Loucy (cell line): Measurements from ENCODE around the gene CCDC73.

ENCODE experiments used
- H2AFZ ChIP-seq: fragments of 200-600 bp; sonication (generic); 2 replicates; pipeline ENCODE4 v1.6.0; 2016; ENCODE audit warnings: antibody characterized with exemption, mild to moderate bottlenecking, low read length, moderate library complexity
- H3F3A ChIP-seq: fragments of 200-600 bp; 2 replicates; pipeline ENCODE4 v1.6.0; 2016; ENCODE audit warnings: antibody characterized with exemption, low read depth, mild to moderate bottlenecking
- H3K27me3 ChIP-seq: fragments of 200-600 bp; sonication (generic); 2 replicates; pipeline ENCODE4 v1.6.1; 2014; ENCODE audit warnings: low read length, mild to moderate bottlenecking; ENCODE audit not compliant: insufficient read depth, poor library complexity, severe bottlenecking
- H3K36me3 ChIP-seq: fragments of 200-600 bp; sonication (generic); 2 replicates; pipeline ENCODE4 v1.6.1; 2016; ENCODE audit warnings: low read length; ENCODE audit not compliant: insufficient read depth
- H3K4me1 ChIP-seq: fragments of 200-600 bp; sonication (generic); 2 replicates; pipeline ENCODE4 v1.5.1; 2014; ENCODE audit warnings: low read length, mild to moderate bottlenecking; ENCODE audit not compliant: insufficient read depth, poor library complexity, severe bottlenecking
- H3K4me2 ChIP-seq: fragments of 200-600 bp; sonication (generic); 2 replicates; pipeline ENCODE4 v1.6.0; 2014; ENCODE audit warnings: antibody characterized with exemption, low read length, low read depth, mild to moderate bottlenecking; ENCODE audit not compliant: poor library complexity, severe bottlenecking
- H3K4me3 ChIP-seq: fragments of 200-600 bp; sonication (generic); 2 replicates; pipeline ENCODE4 v1.5.1; 2014; ENCODE audit warnings: low read length, mild to moderate bottlenecking, mixed read lengths; ENCODE audit not compliant: poor library complexity, severe bottlenecking
- H3K79me2 ChIP-seq: fragments of 200-600 bp; sonication (generic); 2 replicates; pipeline ENCODE4 v1.6.1; 2014; ENCODE audit warnings: low read length; ENCODE audit not compliant: insufficient read depth
- H3K9ac ChIP-seq: fragments of 200-600 bp; sonication (generic); 2 replicates; pipeline ENCODE4 v1.6.0; 2014; ENCODE audit warnings: mild to moderate bottlenecking, low read depth, low read length, moderate library complexity; ENCODE audit not compliant: poor library complexity, severe bottlenecking
- H3K9me2 ChIP-seq: fragments of 200-600 bp; sonication (generic); replicated peaks from 2 replicates; pipeline ENCODE4 v1.6.1; 2016; ENCODE audit warnings: low read depth, low read length, mixed read lengths
- H3K9me3 ChIP-seq: fragments of 200-600 bp; sonication (generic); 2 replicates; pipeline ENCODE4 v1.6.1; 2014; ENCODE audit warnings: mild to moderate bottlenecking, antibody characterized with exemption, low read length, low read depth; ENCODE audit not compliant: insufficient read depth
- H4K20me1 ChIP-seq: fragments of 200-600 bp; sonication (generic); 2 replicates; pipeline ENCODE4 v1.6.0; 2014; ENCODE audit warnings: antibody characterized with exemption, low read length, mild to moderate bottlenecking; ENCODE audit not compliant: insufficient read depth, poor library complexity, severe bottlenecking
- EZH2phosphoT487 ChIP-seq: fragments of 200-600 bp; IDR thresholded peaks from 2 replicates; pipeline ENCODE4 v1.6.1; 2018; ENCODE audit warnings: antibody characterized with exemption, mild to moderate bottlenecking, moderate library complexity, borderline replicate concordance
- TF ChIP-seq, protein P1 (sequence below): fragments of 200-600 bp; sonication (generic); conservative IDR thresholded peaks from 2 replicates; pipeline ENCODE4 v1.5.1; 2014; ENCODE audit warnings: mild to moderate bottlenecking, antibody characterized with exemption, low read length

Gene CCDC73

DNA sequence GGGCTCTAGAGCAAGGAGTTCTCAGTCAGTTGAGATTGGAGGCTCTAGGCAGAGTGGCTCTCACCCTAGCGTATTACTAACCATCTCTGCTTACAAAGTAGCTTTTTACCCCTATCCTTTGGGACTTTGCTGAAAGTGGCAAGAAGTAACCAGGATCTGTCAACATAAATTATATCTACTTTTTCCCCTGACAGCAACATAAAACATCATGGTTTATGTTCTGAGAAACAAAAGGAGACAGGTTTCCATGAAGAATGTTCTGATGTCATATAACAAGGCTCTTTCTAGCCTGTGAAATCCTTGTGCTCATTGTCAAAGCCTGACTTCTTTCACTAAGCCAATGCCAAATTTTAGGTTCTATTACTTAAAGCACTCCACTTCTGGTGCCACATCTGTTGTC, 218.0 kb downstream of the CCDC73 start:
- H3K27me3 ChIP-seq = no peaks in the 10 kb centered on the region
- no peaks in the 10 kb centered on the region for H3F3A ChIP-seq
- no peak overlapping the region for H3K4me2 ChIP-seq
- H3K4me3 ChIP-seq = no peak overlapping the region
- peaks cover 12% of the 10 kb centered on the region for H3K4me1 ChIP-seq
- H3K9ac ChIP-seq = no peak overlapping the region
- no peaks in the 10 kb centered on the region for H3K9me2 ChIP-seq
- no peaks in the 10 kb centered on the region for H3K36me3 ChIP-seq
- H3K79me2 ChIP-seq = no peaks in the 10 kb centered on the region
- H3K9me3 ChIP-seq = no peaks in the 10 kb centered on the region
- no peaks in the 10 kb centered on the region for H4K20me1 ChIP-seq
- TF ChIP-seq, protein P1, sequence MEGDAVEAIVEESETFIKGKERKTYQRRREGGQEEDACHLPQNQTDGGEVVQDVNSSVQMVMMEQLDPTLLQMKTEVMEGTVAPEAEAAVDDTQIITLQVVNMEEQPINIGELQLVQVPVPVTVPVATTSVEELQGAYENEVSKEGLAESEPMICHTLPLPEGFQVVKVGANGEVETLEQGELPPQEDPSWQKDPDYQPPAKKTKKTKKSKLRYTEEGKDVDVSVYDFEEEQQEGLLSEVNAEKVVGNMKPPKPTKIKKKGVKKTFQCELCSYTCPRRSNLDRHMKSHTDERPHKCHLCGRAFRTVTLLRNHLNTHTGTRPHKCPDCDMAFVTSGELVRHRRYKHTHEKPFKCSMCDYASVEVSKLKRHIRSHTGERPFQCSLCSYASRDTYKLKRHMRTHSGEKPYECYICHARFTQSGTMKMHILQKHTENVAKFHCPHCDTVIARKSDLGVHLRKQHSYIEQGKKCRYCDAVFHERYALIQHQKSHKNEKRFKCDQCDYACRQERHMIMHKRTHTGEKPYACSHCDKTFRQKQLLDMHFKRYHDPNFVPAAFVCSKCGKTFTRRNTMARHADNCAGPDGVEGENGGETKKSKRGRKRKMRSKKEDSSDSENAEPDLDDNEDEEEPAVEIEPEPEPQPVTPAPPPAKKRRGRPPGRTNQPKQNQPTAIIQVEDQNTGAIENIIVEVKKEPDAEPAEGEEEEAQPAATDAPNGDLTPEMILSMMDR = no peak
- TF ChIP-seq EZH2phosphoT487 = no peak
- peak overlapping the region; percentile 69 for H2AFZ ChIP-seq

GRCh38 chr11:32575070-32575469, 219.4 kb downstream of the CCDC73 start:
- no peaks in the 10 kb centered on the region for H3K27me3 ChIP-seq
- H3K4me2 ChIP-seq = no peak overlapping the region
- no peaks in the 10 kb centered on the region for H3K9me2 ChIP-seq
- H3K9me3 ChIP-seq = no peaks in the 10 kb centered on the region
- peaks cover 20% of the 10 kb centered on the region for H3K4me1 ChIP-seq
- no peaks in the 10 kb centered on the region for H3F3A ChIP-seq
- no peak overlapping the region for H3K4me3 ChIP-seq
- H4K20me1 ChIP-seq = no peaks in the 10 kb centered on the region
- H3K36me3 ChIP-seq = no peaks in the 10 kb centered on the region
- no peak overlapping the region for H3K9ac ChIP-seq
- TF ChIP-seq, protein P1 = no peak
- TF ChIP-seq EZH2phosphoT487 = no peak
- no peaks in the 10 kb centered on the region for H3K79me2 ChIP-seq
- H2AFZ ChIP-seq = peak overlapping the region; percentile 48; the same call in 1 of the 2 replicates

DNA sequence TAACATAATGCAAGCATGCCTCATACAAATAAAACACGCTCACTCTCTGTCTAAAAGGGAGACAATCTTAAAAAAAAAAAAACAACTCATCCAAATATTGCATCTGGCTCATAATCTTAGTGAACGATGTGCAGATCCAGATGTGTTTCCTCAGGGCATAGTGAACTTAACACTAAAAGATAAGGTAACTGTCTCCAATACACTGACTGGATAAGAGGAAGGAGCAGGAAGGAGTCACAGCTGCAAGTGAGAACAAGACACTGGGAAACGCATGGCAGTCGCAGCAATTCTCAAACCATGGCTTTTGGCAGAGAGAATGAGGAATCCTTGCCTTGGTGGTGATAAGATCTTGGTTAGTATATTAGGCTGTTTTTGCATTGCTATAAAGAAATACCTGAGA, 220.0 kb downstream of the CCDC73 start:
- peak overlapping the region; percentile 48; the same call in 1 of the 2 replicates for H2AFZ ChIP-seq
- no peaks in the 10 kb centered on the region for H4K20me1 ChIP-seq
- no peaks in the 10 kb centered on the region for H3F3A ChIP-seq
- H3K36me3 ChIP-seq = no peaks in the 10 kb centered on the region
- no peak overlapping the region for H3K4me3 ChIP-seq
- TF ChIP-seq EZH2phosphoT487 = no peak
- TF ChIP-seq, protein P1 = no peak
- no peak overlapping the region for H3K9ac ChIP-seq
- H3K4me2 ChIP-seq = no peak overlapping the region
- H3K4me1 ChIP-seq = peaks cover 20% of the 10 kb centered on the region
- no peaks in the 10 kb centered on the region for H3K9me2 ChIP-seq
- H3K27me3 ChIP-seq = no peaks in the 10 kb centered on the region
- no peaks in the 10 kb centered on the region for H3K9me3 ChIP-seq
- no peaks in the 10 kb centered on the region for H3K79me2 ChIP-seq
